ENCODE results near the gene TRIM28.

DNA sequence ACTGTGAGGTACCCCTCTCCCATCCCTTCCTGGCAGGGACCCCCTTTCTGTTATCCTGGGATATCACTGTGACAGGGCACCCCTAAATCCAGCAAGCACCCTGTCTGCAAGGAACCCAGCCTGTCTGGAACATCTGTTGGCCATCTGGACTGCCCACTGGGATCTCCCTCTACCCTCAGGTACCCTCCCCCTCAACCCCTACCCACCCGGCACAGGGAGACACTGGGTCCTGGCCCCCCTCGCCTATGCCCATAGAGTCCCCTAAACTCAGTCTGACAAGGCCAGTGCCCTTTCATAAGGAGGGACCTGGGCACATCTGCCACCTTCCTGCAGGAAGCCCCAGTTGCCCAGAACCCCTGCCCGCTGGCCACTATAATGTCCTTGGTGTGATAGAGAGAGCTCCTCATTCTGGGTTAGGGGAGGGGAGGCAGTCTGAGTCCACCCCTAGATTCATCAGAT lies 29.3 kb upstream of the TRIM28 start:
- TF ChIP-seq, protein P1, sequence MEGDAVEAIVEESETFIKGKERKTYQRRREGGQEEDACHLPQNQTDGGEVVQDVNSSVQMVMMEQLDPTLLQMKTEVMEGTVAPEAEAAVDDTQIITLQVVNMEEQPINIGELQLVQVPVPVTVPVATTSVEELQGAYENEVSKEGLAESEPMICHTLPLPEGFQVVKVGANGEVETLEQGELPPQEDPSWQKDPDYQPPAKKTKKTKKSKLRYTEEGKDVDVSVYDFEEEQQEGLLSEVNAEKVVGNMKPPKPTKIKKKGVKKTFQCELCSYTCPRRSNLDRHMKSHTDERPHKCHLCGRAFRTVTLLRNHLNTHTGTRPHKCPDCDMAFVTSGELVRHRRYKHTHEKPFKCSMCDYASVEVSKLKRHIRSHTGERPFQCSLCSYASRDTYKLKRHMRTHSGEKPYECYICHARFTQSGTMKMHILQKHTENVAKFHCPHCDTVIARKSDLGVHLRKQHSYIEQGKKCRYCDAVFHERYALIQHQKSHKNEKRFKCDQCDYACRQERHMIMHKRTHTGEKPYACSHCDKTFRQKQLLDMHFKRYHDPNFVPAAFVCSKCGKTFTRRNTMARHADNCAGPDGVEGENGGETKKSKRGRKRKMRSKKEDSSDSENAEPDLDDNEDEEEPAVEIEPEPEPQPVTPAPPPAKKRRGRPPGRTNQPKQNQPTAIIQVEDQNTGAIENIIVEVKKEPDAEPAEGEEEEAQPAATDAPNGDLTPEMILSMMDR (IDR thresholded peaks at IDR 0.05) = no peak
- TF ChIP-seq POLR2A (IDR thresholded peaks at IDR 0.05) = no peak
